Panc1 (cell line): ENCODE results near the gene HK1. TPM values are rescaled to one million over a fixed set of nuclear protein-coding genes. Genes with fewer than 3 reads are reported as not detected.

Experiments used
- ATAC-seq: fragments of 200-7000 bp; cut with Tn5 transposase; 2 replicates; pipeline ENCODE4 v1.9.1; 2020; ENCODE audit warnings: mild to moderate bottlenecking, moderate library complexity
- BruUV-seq: library from RNA; stranded (reverse); fragments of 400-500 nt; replicated peaks from 2 replicates; lab custom pipeline; 2021; lab: Mats Ljungman, UMichigan
- CTCF ChIA-PET: fragments of 300-600 bp; sonication (Branson Sonifier 250); formaldehyde crosslinking; loops from one replicate; lab custom pipeline; 2022; ENCODE audit warnings: antibody characterized with exemption; lab: Charles Lee
- POLR2A ChIA-PET: fragments of 300-600 bp; sonication (Branson Sonifier 250); formaldehyde crosslinking; loops from one replicate; lab custom pipeline; 2022; ENCODE audit warnings: antibody characterized with exemption; lab: Charles Lee
- DNase-seq: peaks from one replicate; pipeline ENCODE4 v3.0.0-alpha.2; 2010; ENCODE audit warnings: low read depth, low spot score
- H3K27ac ChIP-seq: 2 replicates; pipeline ENCODE4 v1.5.1; 2011; ENCODE audit warnings: mild to moderate bottlenecking, low read length, inconsistent platforms
- H3K27me3 ChIP-seq: fragments of 200-500 bp; sonication (Bioruptor generic); 2 replicates; pipeline ENCODE4 v1.6.0; 2014; ENCODE audit warnings: low read length, inconsistent platforms; ENCODE audit not compliant: control insufficient read depth, insufficient read depth
- H3K36me3 ChIP-seq: fragments of 200-500 bp; sonication (Bioruptor generic); 2 replicates; pipeline ENCODE4 v1.5.1; 2014; ENCODE audit warnings: inconsistent platforms, mild to moderate bottlenecking, low read length, moderate library complexity; ENCODE audit not compliant: control insufficient read depth, insufficient read depth
- H3K4me1 ChIP-seq: 2 replicates; pipeline ENCODE4 v1.5.1; 2011; ENCODE audit warnings: inconsistent platforms, mild to moderate bottlenecking, low read length, moderate library complexity; ENCODE audit not compliant: control insufficient read depth, insufficient read depth
- H3K4me3 ChIP-seq, 2 experiments: 2 replicates each; pipeline ENCODE4 v1.5.1; 2011 to 2012; ENCODE audit warnings: low read depth in 2 of 2, low read length in 2 of 2, mild to moderate bottlenecking in 2 of 2, inconsistent platforms in 1 of 2, moderate library complexity in 1 of 2
- H3K9me3 ChIP-seq: fragments of 200-500 bp; sonication (Bioruptor generic); 2 replicates; pipeline ENCODE4 v1.5.1; 2014; ENCODE audit warnings: low read depth, mild to moderate bottlenecking, inconsistent platforms, low read length, moderate library complexity; ENCODE audit not compliant: control insufficient read depth, insufficient read depth
- CTCF ChIP-seq: fragments of 450-650 bp; IDR thresholded peaks from 2 replicates; pipeline ENCODE4 v1.5.1; 2017; ENCODE audit warnings: mild to moderate bottlenecking
- POLR2AphosphoS5 ChIP-seq: IDR thresholded peaks from 2 replicates; pipeline ENCODE4 v1.6.1; 2012; ENCODE audit warnings: mild to moderate bottlenecking, low read depth, low read length, moderate library complexity
- REST ChIP-seq, 2 experiments: IDR thresholded peaks; 2 replicates each; pipeline ENCODE4 v1.6.1; 2011 to 2012; ENCODE audit warnings: low read depth in 2 of 2, control low read depth in 1 of 2, low read length in 1 of 2, mild to moderate bottlenecking in 1 of 2, moderate library complexity in 1 of 2; ENCODE audit not compliant: insufficient read depth in 1 of 2
- SIN3A ChIP-seq: IDR thresholded peaks from 2 replicates; pipeline ENCODE4 v1.6.1; 2012; ENCODE audit warnings: low read depth, mild to moderate bottlenecking, low read length, moderate library complexity, borderline replicate concordance; ENCODE audit not compliant: insufficient read depth
- TCF7L2 ChIP-seq: IDR thresholded peaks from 2 replicates; pipeline ENCODE4 v1.6.1; 2011; ENCODE audit warnings: mild to moderate bottlenecking, low read depth, low read length, inconsistent platforms
- in situ Hi-C: cut with HindIII; loops from 2 replicates; pipeline ENCODE4 v1.10.0; 2016; ENCODE audit warnings: low sequenced_read_pairs, low pct_unique_long_range_greater_than_20kb
- intact Hi-C: fragments of 100-400 bp; cut with micrococcal nuclease; formaldehyde crosslinking; loops from one replicate; pipeline ENCODE4 v1.10.0; 2022; ENCODE audit not compliant: unreplicated experiment
- total RNA-seq: library from RNA; stranded (reverse); gene quantifications from one replicate; pipeline ENCODE4 v1.2.1, GENCODE V29; 2021; ENCODE audit not compliant: unreplicated experiment

The HK1 gene
- total RNA-seq, 1 experiment from 2014 or later = 74.4 TPM

- Histone ChIP-seq H3K4me3 (no peak overlapping the region), H3K36me3 (no peaks in the 10 kb centered on the region), H3K4me1 (peaks cover 17% of the 10 kb centered on the region; the same call in 1 of the 2 replicates), H3K27me3 (no peaks in the 10 kb centered on the region), H3K9me3 (no peaks in the 10 kb centered on the region), H3K27ac (no peak overlapping the region)
- CTCF ChIA-PET = no interaction called here
- TF ChIP-seq SIN3A (no peak), CTCF (no peak), TCF7L2 (no peak), POLR2AphosphoS5 (no peak), REST (IDR thresholded peaks at IDR 0.05; ENCODE audit: insufficient read depth in 1 of 2, low read depth in 2 of 2, low read length in 1 of 2) (no peak)
- in situ Hi-C loops = no loop called here
- ATAC-seq = no peak
- DNase-seq = no peak
- BruUV-seq = no TSS peak
- intact Hi-C loops = no loop called here
- POLR2A ChIA-PET = no interaction called here
Observed at GRCh38 chr10:69410487-69410886, 132.2 kb downstream of the HK1 start.

GRCh38 chr10:69411476-69411875 is 133.2 kb downstream of the HK1 start:
- intact Hi-C loops (no loop called here), in situ Hi-C loops (no loop called here)
- Histone ChIP-seq H3K4me3 (no peak overlapping the region), H3K36me3 (no peaks in the 10 kb centered on the region), H3K4me1 (peaks cover 16% of the 10 kb centered on the region; the same call in 1 of the 2 replicates), H3K9me3 (no peaks in the 10 kb centered on the region), H3K27ac (no peak overlapping the region), H3K27me3 (no peaks in the 10 kb centered on the region)
- no TSS peak for BruUV-seq
- POLR2A ChIA-PET = no interaction called here
- TF ChIP-seq TCF7L2 (no peak), POLR2AphosphoS5 (no peak), SIN3A (no peak)
- ATAC-seq (no peak), DNase-seq (no peak)
- CTCF ChIA-PET = no interaction called here

GRCh38 chr10:69412232-69412790 is 134.0 kb downstream of the HK1 start:
- H3K27ac ChIP-seq = no peak overlapping the region
- CTCF ChIA-PET = no interaction called here
- POLR2A ChIA-PET = no interaction called here
- BruUV-seq = no TSS peak
- in situ Hi-C loops = no loop called here
- peaks cover 13% of the 10 kb centered on the region; the same call in 1 of the 2 replicates for H3K4me1 ChIP-seq
- TF ChIP-seq SIN3A (no peak), REST (IDR thresholded peaks at IDR 0.05; ENCODE audit: insufficient read depth in 1 of 2, low read depth in 2 of 2, low read length in 1 of 2) (no peak), CTCF (no peak), POLR2AphosphoS5 (no peak), TCF7L2 (no peak)
- no peaks in the 10 kb centered on the region for H3K27me3 ChIP-seq
- ATAC-seq (no peak), DNase-seq (no peak)
- H3K36me3 ChIP-seq = no peaks in the 10 kb centered on the region
- H3K9me3 ChIP-seq = no peaks in the 10 kb centered on the region
- no peak overlapping the region for H3K4me3 ChIP-seq
- intact Hi-C loops = no loop called here
